Measurements from ENCODE around the gene ULK4.

DNA sequence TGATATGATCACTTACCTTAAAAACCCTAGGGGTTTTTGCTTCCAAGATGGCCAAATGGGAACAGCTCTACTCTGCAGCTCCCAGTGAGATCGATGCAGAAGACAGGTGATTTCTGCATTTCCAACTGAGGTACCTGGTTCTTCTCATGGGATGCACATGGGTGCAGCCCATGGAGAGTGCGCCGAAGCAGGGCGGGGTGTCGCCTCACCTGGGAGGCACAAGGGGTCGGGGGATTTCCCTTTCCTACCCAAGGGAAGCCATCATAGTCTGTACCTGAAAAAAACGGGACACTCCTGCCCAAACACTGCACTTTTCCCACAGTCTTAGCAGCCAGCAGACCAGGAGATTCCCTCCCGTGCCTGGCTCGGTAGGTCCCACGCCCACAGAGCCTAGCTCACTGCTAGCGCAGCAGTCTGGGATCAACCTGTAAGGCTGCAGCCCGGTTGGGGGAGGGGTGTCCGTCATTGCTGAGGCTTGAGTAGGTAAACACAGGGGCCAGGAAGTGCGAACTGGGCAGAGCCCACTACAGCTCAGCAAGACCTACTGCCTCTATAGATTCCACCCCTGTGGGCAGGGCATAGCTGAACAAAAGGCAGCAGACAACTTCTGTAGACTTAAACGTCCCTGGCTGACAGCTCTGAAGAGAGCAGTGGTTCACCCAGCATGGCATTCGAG lies 684.0 kb downstream of the ULK4 start:
- TF ChIP-seq, protein P1, sequence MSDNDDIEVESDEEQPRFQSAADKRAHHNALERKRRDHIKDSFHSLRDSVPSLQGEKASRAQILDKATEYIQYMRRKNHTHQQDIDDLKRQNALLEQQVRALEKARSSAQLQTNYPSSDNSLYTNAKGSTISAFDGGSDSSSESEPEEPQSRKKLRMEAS (IDR thresholded peaks at IDR 0.05; ENCODE audit: low read depth, low read length): no peak
- TF ChIP-seq CTCF (IDR thresholded peaks at IDR 0.05; ENCODE audit: low read depth, low read length): no peak

Measured in NB4 (cell line).